ENCODE data around the gene KRT71. TPM values are rescaled to one million over a fixed set of nuclear protein-coding genes. Genes with fewer than 3 reads are reported as not detected.
A peak's percentile ranks its signal among the peaks of the same experiment; 100 is the strongest.

The KRT71 gene
- total RNA-seq, 2 donors from 2014 or later = not detected

DNA sequence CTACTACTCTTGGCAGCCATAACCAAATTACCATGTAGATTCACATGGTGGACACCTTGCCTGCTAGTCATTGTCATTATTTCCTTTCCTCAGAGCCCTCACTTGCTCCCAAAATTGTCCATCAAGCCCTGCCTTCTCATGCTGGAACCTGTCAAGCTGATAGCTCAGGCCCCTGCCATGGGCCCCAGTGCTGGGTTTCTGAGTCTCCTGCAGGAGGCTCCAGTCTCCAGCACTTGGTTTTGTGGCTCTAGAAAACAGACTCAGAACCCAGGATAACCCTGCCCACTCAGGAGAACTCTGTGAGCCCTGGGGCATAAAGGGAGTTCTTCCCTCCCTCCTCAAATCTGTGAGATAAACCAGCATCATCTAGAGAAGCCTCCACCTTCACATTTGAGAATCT, 10.8 kb downstream of the KRT71 start:
- Histone ChIP-seq H3K9ac (ENCODE audit: extremely low read depth, low read length, poor library complexity, severe bottlenecking) (no peak overlapping the region), H3K9me3 (ENCODE audit: control insufficient read depth, low read length) (no peaks in the 10 kb centered on the region), H3K27ac (ENCODE audit: low read depth, low read length) (no peak overlapping the region), H3K4me1 (ENCODE audit: control insufficient read depth, insufficient read depth, low read length) (no peaks in the 10 kb centered on the region), H3K4me3 (ENCODE audit: low read length) (no peak overlapping the region), H3K27me3 (ENCODE audit: control insufficient read depth, insufficient read depth, low read length, poor library complexity, severe bottlenecking) (no peaks in the 10 kb centered on the region), H3K36me3 (ENCODE audit: control insufficient read depth, insufficient read depth, low read length) (no peaks in the 10 kb centered on the region)
- H3K27me3 Mint-ChIP-seq (ENCODE audit: insufficient read depth) = peaks cover 5% of the 10 kb centered on the region
- no peak overlapping the region for H3K4me3 Mint-ChIP-seq
- no peaks in the 10 kb centered on the region for H3K4me1 Mint-ChIP-seq
- H3K36me3 Mint-ChIP-seq (ENCODE audit: low read depth) = no peaks in the 10 kb centered on the region
- no peak overlapping the region for H3K27ac Mint-ChIP-seq
- H3K9me3 Mint-ChIP-seq = no peaks in the 10 kb centered on the region
- TF ChIP-seq, protein P1, sequence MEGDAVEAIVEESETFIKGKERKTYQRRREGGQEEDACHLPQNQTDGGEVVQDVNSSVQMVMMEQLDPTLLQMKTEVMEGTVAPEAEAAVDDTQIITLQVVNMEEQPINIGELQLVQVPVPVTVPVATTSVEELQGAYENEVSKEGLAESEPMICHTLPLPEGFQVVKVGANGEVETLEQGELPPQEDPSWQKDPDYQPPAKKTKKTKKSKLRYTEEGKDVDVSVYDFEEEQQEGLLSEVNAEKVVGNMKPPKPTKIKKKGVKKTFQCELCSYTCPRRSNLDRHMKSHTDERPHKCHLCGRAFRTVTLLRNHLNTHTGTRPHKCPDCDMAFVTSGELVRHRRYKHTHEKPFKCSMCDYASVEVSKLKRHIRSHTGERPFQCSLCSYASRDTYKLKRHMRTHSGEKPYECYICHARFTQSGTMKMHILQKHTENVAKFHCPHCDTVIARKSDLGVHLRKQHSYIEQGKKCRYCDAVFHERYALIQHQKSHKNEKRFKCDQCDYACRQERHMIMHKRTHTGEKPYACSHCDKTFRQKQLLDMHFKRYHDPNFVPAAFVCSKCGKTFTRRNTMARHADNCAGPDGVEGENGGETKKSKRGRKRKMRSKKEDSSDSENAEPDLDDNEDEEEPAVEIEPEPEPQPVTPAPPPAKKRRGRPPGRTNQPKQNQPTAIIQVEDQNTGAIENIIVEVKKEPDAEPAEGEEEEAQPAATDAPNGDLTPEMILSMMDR (conservative IDR thresholded peaks at IDR 0.05) = peak; percentile 44
- DNase-seq = no peak

- Histone ChIP-seq H3K27me3 (ENCODE audit: control insufficient read depth, insufficient read depth, low read length, poor library complexity, severe bottlenecking) (no peaks in the 10 kb centered on the region), H3K9ac (ENCODE audit: extremely low read depth, low read length, poor library complexity, severe bottlenecking) (no peak overlapping the region), H3K4me3 (ENCODE audit: low read length) (no peak overlapping the region), H3K36me3 (ENCODE audit: control insufficient read depth, insufficient read depth, low read length) (no peaks in the 10 kb centered on the region), H3K27ac (ENCODE audit: low read depth, low read length) (no peak overlapping the region), H3K4me1 (ENCODE audit: control insufficient read depth, insufficient read depth, low read length) (no peaks in the 10 kb centered on the region), H3K9me3 (ENCODE audit: control insufficient read depth, low read length) (no peaks in the 10 kb centered on the region)
- Mint-ChIP-seq H3K4me3 (no peak overlapping the region), H3K27me3 (ENCODE audit: insufficient read depth) (peaks cover 5% of the 10 kb centered on the region), H3K36me3 (ENCODE audit: low read depth) (no peaks in the 10 kb centered on the region), H3K27ac (no peak overlapping the region), H3K9me3 (no peaks in the 10 kb centered on the region), H3K4me1 (no peaks in the 10 kb centered on the region)
- TF ChIP-seq, protein P1 (conservative IDR thresholded peaks at IDR 0.05) = no peak
- WGBS, 2 experiments (ENCODE audit: insufficient coverage in 1 of 2, insufficient read length in 1 of 2) = 87 to 100% methylated on average over 1 to 5 of the region's 5 CpGs
- DNase-seq = no peak
These were observed 11.2 kb downstream of the KRT71 start for GRCh38 chr12:52541709-52542108.

DNA sequence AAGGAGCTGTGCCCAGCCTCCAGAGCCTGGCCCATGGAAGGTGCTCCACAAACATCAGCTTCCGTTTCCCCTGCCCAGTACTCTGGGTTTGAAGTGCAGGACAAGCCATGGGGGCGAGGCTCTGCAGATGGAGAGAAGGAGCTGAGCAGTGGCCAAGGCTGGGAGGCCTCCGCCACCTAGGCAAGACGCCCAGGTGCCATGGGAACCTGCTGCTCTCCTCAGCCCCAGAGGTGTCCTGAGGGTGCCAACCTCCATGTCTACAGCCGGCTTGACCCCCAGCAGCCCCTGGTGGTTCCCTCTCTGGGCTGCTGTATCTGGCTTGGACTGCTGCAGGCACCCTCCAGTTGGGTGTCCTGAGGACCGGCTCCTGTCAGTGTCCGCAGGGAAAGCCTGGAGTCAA, 12.4 kb downstream of the KRT71 start:
- 92 to 93% methylated on average over 2 to 7 of the region's 7 CpGs for WGBS, 2 experiments (ENCODE audit: insufficient coverage in 1 of 2, insufficient read length in 1 of 2)
- TF ChIP-seq, protein P1 (conservative IDR thresholded peaks at IDR 0.05) = no peak
- no peaks in the 10 kb centered on the region for H3K4me1 ChIP-seq (ENCODE audit: control insufficient read depth, insufficient read depth, low read length)
- H3K9me3 ChIP-seq (ENCODE audit: control insufficient read depth, low read length) = no peaks in the 10 kb centered on the region
- Mint-ChIP-seq H3K27me3 (ENCODE audit: insufficient read depth) (peaks cover 5% of the 10 kb centered on the region), H3K27ac (no peak overlapping the region), H3K4me3 (no peak overlapping the region), H3K36me3 (ENCODE audit: low read depth) (no peaks in the 10 kb centered on the region), H3K4me1 (no peaks in the 10 kb centered on the region), H3K9me3 (no peaks in the 10 kb centered on the region)
- H3K27me3 ChIP-seq (ENCODE audit: control insufficient read depth, insufficient read depth, low read length, poor library complexity, severe bottlenecking) = no peaks in the 10 kb centered on the region
- H3K36me3 ChIP-seq (ENCODE audit: control insufficient read depth, insufficient read depth, low read length) = no peaks in the 10 kb centered on the region
- H3K4me3 ChIP-seq (ENCODE audit: low read length) = no peak overlapping the region
- H3K27ac ChIP-seq (ENCODE audit: low read depth, low read length) = no peak overlapping the region
- DNase-seq = no peak
- no peak overlapping the region for H3K9ac ChIP-seq (ENCODE audit: extremely low read depth, low read length, poor library complexity, severe bottlenecking)
